ENCODE data around the gene CCDC91.

The CCDC91 gene

GRCh38 chr12:28190321-28191050 is at the start of gene CCDC91:
Gene CCDC91 (plus strand): TSS chr12:28190456. CDS start chr12:28257216, 66,760 bp downstream.
- DNase-seq: peak; percentile 82

DNA sequence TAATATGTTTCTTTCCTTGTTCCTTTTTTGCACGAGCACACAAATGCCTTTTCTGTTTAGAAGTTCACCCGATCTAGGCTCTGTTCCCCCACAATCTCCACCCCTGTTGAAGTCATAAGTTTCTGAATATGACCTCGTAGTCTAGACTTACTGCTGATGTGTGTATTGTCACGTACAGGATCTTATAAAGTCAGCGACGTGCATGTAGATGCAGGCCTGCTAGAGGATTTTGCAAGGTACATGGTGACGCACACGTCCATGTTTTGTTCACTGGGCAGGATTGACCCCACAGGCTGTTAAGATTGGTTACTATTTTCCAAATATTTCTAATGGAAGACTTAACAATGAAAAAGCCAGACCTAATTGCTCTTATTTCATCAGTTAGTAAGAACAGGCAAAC is 46.2 kb upstream of the CCDC91 start:
- no peak for DNase-seq

GRCh38 chr12:28144532-28144931 is 45.7 kb upstream of the CCDC91 start:
- DNase-seq: no peak

DNA sequence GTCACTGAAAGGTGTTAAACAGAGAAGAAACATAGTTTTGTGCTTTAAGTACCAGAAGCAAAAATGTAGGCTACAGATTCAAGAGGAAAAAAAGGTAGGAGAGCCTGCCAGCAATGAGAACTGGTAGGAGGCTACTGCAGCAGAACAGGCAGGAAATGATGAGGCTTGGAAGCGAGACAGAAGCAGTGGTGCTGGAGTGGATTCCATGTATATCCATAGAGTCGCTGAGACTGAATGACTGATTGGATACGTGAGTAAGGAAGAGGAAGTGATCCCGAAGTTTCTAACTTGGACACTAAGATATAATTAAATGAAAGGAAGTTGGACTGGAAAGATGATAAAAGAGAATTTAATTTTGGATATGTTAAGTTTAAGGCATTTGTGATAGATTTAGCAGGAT is 45.0 kb upstream of the CCDC91 start:
- no peak for DNase-seq

- DNase-seq: no peak
Measured at GRCh38 chr12:28149279-28149678, 41.0 kb upstream of the CCDC91 start.

DNA sequence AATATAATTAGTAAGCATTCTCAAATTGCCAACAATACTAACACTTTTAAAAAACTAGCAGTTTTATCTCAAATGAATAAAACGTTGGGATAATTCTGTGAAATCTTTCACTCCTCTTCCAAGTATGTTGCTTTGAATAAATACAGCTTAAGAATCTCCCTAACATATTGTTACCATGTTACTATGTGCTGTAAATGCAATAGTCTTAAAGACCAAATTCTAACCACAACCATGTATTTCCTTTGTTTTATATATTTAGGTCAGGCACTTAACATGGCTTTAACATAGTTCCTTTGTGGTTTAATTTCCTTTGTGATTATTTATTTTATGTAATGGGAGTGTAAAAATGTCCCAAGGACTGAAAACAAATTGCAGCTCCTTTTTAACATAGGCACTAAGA is 33.9 kb upstream of the CCDC91 start:
- no peak for DNase-seq

GRCh38 chr12:28156804-28157203 is 33.5 kb upstream of the CCDC91 start:
- no peak for DNase-seq

GRCh38 chr12:28158353-28158752 is 31.9 kb upstream of the CCDC91 start:
- DNase-seq: no peak

GRCh38 chr12:28159688-28160087 is 30.6 kb upstream of the CCDC91 start:
- DNase-seq: no peak

- DNase-seq: no peak
Measured at GRCh38 chr12:28161697-28162096, 28.6 kb upstream of the CCDC91 start.

DNA sequence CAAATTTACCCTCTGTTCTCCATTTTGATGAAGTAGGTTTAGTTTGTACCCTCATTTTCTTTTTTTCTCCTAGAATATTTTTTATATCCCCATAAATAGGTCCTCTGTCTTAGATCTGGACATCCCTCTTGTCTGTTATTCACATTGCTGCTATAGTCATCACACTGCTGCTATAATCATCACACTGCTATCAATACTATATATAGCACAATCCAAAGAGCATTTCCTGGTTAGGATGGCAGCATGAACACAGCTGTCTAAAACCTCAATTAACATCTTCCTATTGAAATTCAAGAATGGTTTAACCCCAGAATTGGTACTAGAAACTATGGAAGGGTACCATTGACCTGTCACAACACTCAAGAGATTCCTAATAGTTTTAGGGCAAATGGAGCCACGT is 27.6 kb upstream of the CCDC91 start:
- no peak for DNase-seq

DNA sequence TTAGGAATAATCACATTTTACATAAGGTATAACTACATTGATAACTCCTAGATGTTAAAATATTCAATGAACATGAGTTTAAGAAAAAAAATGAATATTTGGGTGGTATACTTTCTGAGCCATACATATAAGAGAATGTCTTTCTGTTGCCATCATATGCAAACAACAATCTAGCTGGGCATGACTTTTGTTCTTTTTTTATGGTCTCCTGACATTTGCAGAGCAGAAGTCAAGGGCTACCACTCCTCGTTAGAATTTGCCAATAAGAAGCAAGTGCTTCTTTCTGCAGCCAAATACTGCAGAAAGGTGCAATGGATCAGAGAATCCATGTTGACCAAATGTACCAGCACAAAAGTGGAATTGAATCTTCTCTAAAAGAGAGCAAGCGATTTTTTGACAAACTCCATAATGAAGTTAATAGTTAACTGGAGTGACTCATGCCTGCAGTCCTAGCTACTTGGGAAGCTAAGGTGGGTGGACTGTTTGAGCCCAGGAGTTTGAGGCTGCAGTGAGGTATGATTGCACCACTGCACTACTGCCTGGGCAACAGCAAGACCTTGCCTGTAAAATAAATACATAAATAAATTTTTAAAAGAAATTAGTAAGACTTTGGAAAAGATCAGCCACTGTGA is 25.5 kb upstream of the CCDC91 start:
- DNase-seq: no peak

DNA sequence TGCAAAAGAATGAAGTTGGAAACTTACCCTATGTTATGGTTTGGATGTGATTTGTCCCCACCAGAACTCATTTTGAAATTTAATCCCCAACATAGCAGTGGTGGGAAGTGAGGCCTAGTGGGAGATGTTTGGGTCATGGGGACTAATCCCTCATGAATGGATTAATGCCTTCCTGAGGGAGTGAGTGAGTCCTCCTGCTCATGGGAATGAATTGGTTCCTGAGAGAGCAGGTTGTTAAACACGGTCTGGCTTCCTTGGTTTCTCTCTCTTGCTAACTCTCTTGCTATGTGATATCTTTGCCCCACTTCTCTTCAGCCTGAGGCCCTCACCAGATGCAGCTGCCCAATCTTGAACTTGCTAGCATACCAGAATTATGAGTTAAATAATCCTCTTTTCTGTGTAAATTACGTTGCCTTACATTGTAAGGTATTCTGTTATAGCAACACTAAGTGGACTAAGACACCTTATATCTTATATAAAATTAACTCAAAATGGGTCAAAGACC is 22.2 kb upstream of the CCDC91 start:
- no peak for DNase-seq

DNA sequence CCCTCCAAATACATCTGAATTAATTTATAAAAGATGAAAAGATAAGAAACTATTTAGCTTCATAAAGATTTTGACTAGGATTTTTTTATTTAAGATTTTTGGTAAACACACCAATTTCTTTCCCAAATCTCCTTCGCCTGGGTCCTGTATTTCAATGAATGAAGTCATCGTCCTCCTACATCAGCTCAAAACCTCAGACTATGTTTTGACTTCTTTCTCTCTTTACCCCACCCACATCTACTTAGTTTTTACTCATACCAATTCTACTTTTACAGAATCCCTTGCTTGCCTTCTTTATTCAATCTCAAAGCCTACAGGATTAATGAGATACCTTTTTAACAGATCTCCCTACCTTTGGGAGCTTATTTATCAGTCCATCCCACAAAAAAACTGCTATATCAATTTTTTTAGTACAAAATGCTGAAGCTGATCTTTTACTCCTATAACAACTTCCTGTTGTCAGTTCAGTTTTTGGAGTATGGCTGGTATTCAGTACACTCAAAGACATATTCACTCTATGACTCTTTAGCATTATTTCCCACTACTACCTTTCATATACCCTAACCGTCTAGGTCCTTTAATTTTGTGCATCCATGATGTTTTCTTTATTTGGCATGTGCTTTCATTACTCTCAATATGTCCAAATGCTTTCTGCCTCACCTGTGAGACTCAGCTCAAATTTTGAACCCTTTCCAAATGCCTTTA is 18.7 kb upstream of the CCDC91 start:
- DNase-seq: no peak

DNA sequence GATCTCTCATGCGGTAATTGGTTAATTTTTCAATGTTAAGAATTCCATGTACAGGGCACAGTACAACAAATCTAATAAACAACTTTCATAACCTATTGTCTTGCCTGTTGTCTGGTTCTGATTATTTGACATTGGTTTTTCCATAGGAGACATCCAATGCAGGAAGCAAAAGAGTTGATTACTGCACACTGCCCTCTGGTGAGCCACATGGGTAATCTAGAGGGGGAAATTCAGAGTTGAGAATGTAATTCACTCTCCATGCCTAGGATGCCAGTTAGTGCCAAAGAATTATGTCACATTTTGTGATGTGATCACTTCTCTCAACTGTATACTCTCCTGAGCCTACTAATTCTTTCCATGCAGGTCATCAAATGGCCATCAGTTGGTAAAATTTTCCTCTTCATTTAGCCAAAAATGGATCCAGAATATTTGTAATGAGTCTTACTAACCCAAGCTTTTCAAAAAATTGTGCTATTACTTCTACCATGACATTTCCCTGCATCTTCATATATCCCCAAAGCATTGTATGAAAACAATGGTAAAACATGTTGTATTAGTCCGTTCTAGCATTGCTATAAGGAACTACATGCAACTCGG is 17.7 kb upstream of the CCDC91 start:
- DNase-seq: peak; percentile 10

- DNase-seq: no peak
Measured at GRCh38 chr12:28173440-28173839, 16.8 kb upstream of the CCDC91 start.

DNA sequence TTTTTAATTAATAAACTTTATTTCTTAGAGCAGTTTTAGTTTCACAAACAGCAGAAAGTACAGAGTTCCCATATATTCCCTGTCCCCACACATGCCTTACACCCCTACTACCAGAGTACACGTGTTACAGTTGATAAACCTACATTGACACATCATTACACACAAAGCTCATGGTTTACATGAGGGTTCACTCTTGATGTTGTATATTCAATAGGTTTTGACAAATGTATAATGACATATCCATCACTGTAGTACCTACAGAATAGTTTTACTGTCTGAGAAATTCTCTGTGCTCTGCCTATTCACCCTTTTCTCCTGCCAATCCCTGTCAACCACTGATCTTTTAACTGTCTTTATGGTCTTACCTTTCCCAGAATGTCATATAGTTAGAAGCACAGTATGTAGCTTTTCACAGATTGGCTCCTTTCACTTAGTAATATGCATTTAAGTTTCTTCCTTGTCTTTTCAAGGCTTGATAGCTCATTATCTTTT is 15.1 kb upstream of the CCDC91 start:
- no peak for DNase-seq

DNA sequence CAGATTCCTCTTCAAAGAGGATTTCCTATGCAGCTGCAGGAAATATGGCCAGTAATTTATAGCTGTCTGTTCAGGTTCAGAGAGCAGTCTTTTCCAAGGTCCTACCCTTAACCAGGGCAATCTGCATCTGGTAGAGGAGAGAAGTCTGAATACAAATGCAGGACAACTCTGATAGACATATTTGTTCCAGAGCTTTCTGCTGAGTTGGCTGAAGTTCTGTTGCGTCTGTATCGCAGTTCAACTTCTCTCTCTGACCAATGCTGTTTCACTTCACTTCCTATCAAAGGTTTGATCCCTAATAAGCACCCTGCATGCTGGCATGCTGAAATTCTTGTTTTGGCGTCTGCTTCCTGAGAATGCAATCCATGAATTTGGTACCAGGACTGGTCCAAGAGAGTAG is 14.0 kb upstream of the CCDC91 start:
- no peak for DNase-seq

DNA sequence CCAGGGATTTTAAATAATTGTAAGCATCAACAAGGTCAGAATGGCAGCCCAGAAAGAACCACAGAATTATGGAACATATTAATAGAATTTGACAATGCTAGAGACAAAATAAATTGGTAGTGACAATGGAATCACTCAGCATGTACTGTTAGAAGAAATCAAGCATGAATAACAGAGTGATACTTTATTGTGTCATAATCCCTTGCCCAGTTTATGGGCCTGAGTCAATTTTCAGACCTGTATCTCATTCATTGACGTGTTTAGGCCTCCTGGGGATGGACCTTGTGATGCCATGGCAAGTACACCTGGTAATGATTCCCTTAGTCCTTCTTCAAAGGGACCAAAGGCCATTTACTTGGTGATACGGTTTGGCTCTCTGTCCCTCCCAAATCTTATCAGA is 12.8 kb upstream of the CCDC91 start:
- DNase-seq: no peak

DNA sequence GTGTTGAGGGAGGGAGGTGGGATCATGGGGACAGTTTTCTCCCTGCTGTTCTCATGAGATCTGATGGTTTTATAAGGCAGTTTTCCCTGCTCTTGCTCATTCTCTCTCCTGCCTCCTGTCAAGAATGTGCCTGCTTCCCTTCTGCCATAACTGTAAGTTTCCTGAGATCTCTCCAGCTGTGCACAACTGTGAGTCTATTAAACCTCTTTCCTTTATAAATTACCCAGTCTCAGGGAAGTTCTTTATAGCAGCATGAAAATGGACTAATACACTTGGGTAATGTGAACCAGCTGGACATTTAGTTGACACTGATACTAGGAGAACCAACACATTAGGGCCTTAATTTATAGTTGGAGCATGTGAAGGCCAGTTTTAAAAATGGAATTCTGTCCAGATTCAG is 12.4 kb upstream of the CCDC91 start:
- DNase-seq: no peak

DNA sequence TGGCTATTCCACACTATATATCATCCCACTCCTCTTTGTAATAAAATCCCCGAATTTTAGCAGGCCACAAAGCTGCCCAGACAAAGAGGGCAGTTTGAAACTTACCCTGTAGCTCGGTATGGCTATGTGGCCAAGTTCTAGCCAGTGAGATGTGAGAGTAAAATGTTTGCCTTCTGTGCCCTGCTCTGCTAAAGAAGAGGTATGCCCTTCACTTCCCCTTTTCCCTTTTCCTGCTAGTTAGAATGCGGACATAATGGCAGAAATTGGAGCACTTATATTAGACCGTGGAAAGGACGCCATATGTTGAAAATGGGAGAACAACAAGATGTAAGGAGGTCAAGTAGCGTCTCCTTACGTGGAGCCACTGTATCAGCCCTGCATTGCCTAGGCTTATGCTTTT is 11.5 kb upstream of the CCDC91 start:
- DNase-seq: no peak

DNA sequence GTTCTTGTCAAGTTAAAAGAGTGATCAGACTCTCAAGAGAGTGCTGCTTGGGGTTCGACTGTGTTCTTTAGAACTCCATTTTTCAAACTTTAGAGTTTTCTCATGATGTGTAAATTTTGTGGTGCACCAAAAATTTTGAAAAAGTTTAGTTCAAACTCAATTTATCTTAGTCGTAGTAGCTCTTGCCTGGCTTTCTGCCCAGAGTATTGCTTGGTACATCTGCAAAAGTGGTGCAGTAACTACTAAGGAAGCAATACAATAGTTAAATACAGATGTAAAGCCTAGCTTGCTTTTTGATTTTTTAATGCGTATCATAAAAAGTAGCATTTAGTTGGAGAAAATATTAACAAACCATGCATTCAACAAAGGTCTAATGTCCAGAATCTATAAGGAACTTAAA is 9.5 kb upstream of the CCDC91 start:
- no peak for DNase-seq

DNA sequence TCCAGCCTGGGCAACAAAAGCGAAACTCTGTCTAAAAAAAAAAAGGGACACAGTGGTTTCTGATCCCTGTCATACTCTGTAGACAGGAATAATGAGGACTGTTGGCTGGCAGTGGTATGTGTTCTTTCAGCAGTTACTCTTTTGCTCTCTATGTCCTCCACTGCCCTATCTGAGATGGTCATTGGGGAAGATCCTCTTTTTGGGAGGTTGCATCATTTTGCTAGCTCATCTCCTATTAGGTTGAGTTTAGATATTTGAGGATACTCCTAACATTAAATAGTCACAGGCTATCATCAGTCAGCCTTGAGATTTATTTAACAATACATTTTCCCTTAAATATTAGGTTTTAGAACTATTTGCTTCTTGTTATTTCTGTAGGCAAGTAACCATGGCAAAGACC is 5.9 kb upstream of the CCDC91 start:
- DNase-seq: no peak

GRCh38 chr12:28186500-28186899 is 3.8 kb upstream of the CCDC91 start:
- DNase-seq: no peak

Data from NCI-H345 (cell line).